GM19328 (cell line): Measurements from ENCODE around the gene GABRB2.
"Not testable (repeated sequence)": the region's sequence is repeated elsewhere in the genome, so short reads cannot be mapped to it uniquely, and the experiment has no call there.

Experiments used
- ATAC-seq: cut with Tn5 transposase; IDR thresholded peaks from one replicate; pipeline ENCODE4 v1.9.1; 2021; ENCODE audit warnings: mild to moderate bottlenecking, moderate library complexity; ENCODE audit not compliant: unreplicated experiment

Gene GABRB2

DNA sequence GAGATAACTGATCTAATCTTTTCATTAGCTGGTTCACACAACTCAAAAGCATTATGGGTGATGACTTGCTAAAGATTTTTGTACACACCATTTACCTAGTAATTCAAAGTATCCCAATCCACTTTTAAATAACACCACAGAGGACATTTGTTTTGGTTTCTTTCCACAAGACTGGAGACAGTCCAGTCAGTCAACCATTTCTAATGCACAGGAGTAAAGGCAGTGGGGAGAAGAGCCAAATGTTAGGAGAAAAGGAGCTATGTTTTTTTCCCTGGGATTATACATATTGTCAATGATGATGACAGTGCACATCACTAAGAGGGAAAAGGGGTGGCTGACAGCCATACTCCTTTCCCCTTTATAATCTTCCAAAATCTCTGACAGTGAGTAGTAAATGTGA, 240.9 kb downstream of the GABRB2 start:
- ATAC-seq = no peak

DNA sequence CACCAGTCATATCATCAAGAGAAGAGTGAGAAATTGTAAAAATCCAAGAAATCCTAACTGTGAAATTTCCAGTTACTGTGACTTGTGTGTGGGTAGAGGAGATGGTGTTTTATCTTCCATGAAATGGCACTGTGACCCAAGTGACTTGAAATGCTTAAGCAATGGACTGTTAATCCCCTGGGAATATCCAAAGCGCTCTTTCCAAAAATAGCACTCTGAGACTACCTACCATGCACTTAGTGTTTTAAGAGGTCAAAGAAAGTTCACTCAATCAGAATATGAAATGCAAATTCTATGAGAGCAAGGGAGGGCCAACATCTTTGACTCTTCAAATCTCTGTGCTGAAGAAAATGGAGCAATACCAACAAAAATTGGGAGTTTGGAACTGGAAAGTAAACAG, 244.0 kb downstream of the GABRB2 start:
- ATAC-seq = no peak

GRCh38 chr5:161301586-161301985, 244.9 kb downstream of the GABRB2 start:
- ATAC-seq = no peak

DNA sequence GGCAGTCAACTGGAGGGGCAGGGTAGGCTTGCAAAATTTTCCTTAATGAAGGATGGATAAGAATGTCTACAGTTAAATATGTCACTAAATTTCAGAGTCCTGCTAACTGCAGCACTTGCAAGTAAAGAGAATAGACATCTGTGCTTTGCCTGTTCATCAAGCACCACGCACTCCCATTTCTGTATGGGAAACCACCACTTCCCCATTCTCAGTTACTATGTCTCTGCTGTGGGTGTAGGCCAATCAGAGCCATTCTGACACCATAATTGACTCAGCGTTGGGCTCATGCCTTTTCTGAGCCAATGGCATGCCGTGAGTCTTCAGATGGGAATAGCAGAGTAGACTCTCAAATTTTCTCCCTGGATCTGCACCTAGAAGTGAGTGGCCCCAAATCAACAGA, 247.5 kb downstream of the GABRB2 start:
- ATAC-seq = peak; percentile 94

DNA sequence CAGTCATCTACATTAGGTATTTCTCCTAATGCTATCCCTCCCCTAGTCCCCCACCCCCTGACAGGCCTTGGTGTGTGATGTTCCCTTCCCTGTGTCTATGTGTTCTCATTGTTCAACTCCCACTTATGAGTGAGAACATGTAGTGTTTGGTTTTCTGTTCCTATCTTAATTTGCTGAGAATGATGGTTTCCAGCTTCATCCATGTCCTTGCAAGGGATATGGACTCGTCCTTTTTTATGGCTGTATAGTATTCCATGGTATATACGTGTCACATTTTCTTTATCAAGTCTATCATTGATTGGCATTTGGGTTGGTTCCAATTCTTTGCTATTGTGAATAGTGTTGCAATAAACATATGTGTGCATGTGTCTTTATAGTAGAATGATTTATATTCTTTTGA, 249.1 kb downstream of the GABRB2 start:
- ATAC-seq = not testable (repeated sequence)

- no peak for ATAC-seq
Observed at GRCh38 chr5:161295721-161296250, 250.7 kb downstream of the GABRB2 start.

DNA sequence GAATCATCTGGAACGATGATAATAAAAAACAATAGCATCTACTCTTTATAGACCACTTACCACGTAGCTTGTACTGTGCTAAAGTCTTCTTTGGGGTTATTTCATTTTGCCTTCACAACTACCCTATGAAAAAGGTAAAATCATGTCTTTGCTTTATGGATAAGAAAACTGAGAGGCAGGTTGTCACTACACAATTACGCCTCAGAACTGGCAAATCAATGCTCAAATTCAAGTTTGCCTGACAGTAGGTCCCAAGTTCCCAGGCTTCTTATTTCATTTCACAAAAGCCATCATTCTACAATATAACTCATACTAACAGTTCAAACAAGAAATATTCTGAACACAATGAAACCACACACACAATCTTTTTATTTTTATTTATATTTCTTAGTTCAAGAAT, 258.5 kb downstream of the GABRB2 start:
- ATAC-seq = no peak

GRCh38 chr5:161287436-161287835, 259.1 kb downstream of the GABRB2 start:
- no peak for ATAC-seq

DNA sequence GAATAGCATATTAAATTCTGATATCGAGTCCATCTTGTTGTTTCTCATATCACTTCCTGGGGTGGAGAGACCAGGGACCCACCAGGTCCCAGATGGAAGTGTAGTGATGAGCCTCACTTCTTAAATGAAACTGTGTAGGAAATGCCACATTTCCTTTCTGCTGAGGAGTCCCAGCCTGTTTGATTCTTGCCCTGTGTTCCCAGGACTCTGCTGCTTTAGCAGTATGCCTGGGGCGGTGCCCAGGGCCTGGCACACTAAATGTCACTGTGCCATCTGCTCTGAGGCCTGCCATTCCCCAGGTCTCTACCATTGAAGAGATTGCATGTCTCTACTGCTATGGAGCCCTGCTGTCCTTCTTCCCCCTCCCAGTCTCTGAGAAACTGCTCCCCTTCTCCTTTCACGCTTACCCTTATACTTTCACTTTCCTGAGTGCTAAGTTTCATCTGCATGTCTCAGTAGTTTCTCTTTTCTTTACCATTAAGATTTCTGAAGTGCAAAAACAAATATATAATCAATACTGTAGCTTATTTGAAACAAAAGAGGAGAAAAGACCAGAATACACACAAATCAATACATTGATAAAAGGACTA, 260.4 kb downstream of the GABRB2 start:
- peak; percentile 93 for ATAC-seq

GRCh38 chr5:161284445-161284844, 262.1 kb downstream of the GABRB2 start:
- no peak for ATAC-seq

- ATAC-seq = no peak
Observed at GRCh38 chr5:161283296-161283695, 263.2 kb downstream of the GABRB2 start.

GRCh38 chr5:161278739-161279660, 267.5 kb downstream of the GABRB2 start:
- ATAC-seq = no peak

DNA sequence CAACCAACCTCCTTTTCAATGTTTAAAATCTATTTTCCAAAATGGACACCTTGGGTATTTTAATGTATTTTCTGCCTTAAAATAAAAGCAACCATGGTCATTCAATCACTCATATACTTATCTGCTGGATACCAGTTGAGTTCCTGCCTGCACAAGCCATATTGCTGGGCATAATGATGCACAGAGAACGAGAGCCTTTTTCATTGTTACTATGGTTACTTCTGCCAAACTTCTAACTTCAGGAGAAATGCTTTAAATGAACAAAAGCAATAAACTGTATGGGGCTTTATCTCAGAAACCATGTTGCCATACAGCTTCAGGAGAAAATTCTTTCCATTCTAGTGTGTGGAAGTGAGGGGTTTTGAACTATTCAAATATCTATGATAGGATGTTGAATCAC, 269.5 kb downstream of the GABRB2 start:
- no peak for ATAC-seq

GRCh38 chr5:161274951-161275350, 271.6 kb downstream of the GABRB2 start:
- no peak for ATAC-seq

DNA sequence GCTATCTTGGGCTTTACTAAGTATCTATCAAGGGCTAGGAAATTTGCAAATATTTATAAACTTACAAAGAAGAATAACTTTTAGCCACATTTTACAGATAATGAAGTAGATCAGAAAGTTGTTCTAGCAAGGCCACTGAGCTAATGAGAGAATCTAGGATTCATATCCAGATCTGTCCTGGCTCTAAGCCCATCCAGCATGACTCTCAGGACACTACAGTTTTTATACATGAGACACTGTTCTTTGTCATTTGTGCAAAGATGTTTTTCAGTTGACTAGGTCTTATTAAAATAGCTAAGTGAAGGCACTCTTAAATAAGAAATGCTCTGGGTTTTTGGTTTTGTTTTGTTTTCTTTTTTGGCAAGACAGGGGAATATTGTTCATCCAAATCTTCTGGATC, 273.1 kb downstream of the GABRB2 start:
- no peak for ATAC-seq

GRCh38 chr5:161271816-161272215, 274.7 kb downstream of the GABRB2 start:
- ATAC-seq = no peak

GRCh38 chr5:161269125-161269524, 277.4 kb downstream of the GABRB2 start:
- no peak for ATAC-seq

DNA sequence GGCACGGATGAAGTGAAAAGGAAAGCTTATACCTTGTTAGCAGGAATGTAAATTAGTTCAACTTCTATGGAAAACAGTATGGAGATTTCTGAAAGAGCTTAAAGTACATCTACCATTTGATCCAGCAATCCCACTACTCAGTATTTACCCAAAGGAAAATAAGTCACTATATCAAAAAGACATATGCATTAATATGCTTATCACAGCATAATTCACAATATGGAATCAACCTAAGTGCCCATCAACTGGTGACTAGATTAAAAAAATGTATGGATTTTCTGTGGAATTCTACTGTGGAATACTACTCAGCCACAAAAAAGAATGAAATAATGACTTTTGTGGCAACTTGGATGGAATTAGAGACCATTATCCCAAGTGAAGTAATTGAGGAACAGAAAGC, 279.6 kb downstream of the GABRB2 start:
- no peak for ATAC-seq

DNA sequence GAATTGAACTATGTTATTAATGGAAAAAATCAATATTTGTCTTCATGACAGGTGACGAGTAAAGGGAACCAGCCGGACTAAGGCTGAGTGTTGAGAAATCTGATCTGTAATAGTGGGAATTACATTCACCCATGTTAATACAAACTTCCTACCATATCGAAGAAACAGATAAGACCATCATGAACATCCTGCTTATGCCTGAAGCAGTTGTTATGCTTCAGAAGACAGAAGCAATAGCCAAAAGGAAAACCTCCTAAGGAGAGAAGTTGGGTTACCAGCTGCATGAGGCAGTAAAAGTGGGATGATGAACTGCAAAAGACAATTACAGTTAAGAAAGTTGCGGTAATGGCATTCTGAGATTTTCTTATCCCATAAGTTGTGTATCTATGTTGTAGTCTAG, 281.5 kb downstream of the GABRB2 start:
- ATAC-seq = no peak

- ATAC-seq = no peak
Observed at GRCh38 chr5:161263191-161263590, 283.3 kb downstream of the GABRB2 start.

DNA sequence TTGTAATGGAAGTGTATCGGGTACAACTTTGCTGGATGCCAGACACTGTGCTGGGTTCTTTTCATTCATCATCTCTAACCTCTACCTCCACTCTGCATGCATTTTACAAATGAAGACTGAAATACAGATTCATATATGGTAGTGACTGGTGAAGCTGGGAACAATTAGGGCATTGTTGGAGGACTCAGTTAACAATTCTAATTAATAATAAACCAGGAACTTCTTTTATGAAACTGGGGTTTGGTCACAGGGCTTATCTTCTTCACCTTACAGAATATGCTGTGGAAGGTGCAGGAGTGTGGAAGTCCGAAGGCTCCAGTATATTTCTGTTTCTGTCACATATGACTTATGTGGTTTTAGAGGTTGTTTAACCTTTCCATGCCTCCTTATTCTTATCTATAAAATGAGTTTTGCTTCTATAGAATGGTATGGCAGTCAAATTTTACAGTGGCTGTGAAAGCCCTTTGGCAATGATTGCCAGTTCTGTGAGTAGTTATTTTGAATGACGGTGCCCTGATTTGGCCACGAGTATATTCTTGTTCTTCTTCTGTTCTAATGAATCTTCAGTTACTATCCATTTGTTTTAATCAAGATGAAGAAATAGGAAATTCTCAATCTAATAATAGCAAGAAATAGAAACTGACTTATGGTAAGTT, 284.7 kb downstream of the GABRB2 start:
- ATAC-seq = no peak

DNA sequence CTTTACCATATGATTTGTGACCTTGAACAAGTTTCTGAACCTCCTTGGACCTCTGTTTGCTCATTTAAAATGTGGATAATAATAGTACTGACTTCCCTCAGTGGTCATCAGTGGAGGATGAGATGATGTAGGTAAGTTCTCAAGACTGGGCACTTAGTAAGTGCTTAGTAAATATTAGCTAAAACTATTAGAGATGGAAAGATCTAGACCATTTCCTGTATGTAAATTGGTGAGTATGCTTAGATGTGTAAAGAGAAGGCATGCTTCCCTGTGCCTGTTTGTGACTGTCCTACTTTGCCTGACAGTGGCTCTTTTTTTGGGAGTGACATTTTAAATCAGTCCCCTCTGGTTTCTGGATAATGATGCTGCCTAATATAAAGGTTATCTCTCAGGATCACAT, 288.1 kb downstream of the GABRB2 start:
- no peak for ATAC-seq
